ENCODE results near the gene SMARCA4. TPM values are rescaled to one million over a fixed set of nuclear protein-coding genes. Genes with fewer than 3 reads are reported as not detected.

SMARCA4 gene
- total RNA-seq, 1 donor from 2014 or later: 513 TPM

DNA sequence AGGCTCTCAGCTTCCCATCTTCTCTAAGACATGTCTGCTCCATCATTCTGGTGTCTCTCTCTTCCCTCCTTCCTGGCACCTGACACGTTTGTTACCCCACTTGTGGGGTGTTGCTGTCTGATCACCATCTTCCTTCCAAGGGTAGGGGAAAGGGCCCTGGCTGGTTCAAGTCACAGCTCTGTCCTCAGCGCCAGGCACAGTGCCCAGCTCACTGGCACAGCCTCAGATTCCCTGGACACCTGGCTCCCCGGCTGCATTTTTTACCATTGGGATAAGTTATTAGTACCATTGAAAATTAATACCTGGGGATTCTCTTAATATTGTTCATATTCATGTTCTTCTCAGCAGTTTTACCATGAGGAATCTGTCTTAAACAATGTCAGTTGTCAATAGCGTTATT, 77.7 kb downstream of the SMARCA4 start:
- H3K4me1 Mint-ChIP-seq (ENCODE audit: low read depth, unreplicated experiment): peaks cover 29% of the 10 kb centered on the region
- peaks cover 31% of the 10 kb centered on the region for H3K9me3 Mint-ChIP-seq (ENCODE audit: unreplicated experiment)
- peak overlapping the region; percentile 24 for H3K27ac Mint-ChIP-seq (ENCODE audit: unreplicated experiment)
- DNase-seq: no peak
- TF ChIP-seq, protein P1, sequence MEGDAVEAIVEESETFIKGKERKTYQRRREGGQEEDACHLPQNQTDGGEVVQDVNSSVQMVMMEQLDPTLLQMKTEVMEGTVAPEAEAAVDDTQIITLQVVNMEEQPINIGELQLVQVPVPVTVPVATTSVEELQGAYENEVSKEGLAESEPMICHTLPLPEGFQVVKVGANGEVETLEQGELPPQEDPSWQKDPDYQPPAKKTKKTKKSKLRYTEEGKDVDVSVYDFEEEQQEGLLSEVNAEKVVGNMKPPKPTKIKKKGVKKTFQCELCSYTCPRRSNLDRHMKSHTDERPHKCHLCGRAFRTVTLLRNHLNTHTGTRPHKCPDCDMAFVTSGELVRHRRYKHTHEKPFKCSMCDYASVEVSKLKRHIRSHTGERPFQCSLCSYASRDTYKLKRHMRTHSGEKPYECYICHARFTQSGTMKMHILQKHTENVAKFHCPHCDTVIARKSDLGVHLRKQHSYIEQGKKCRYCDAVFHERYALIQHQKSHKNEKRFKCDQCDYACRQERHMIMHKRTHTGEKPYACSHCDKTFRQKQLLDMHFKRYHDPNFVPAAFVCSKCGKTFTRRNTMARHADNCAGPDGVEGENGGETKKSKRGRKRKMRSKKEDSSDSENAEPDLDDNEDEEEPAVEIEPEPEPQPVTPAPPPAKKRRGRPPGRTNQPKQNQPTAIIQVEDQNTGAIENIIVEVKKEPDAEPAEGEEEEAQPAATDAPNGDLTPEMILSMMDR (IDR thresholded peaks at IDR 0.05; ENCODE audit: partially characterized antibody, unreplicated experiment): no peak
- peaks cover 17% of the 10 kb centered on the region for H3K27me3 Mint-ChIP-seq (ENCODE audit: unreplicated experiment)
- peaks cover 5% of the 10 kb centered on the region for H3K36me3 Mint-ChIP-seq (ENCODE audit: unreplicated experiment)
- peak overlapping the region; percentile 11 for H3K4me3 Mint-ChIP-seq (ENCODE audit: unreplicated experiment)

- peaks cover 18% of the 10 kb centered on the region for H3K4me1 Mint-ChIP-seq (ENCODE audit: low read depth, unreplicated experiment)
- peaks cover 12% of the 10 kb centered on the region for H3K27me3 Mint-ChIP-seq (ENCODE audit: unreplicated experiment)
- peaks cover 12% of the 10 kb centered on the region for H3K36me3 Mint-ChIP-seq (ENCODE audit: unreplicated experiment)
- DNase-seq: no peak
- H3K9me3 Mint-ChIP-seq (ENCODE audit: unreplicated experiment): peaks cover 22% of the 10 kb centered on the region
- peak overlapping the region; percentile 62 for H3K27ac Mint-ChIP-seq (ENCODE audit: unreplicated experiment)
- H3K4me3 Mint-ChIP-seq (ENCODE audit: unreplicated experiment): no peak overlapping the region
- TF ChIP-seq, protein P1 (IDR thresholded peaks at IDR 0.05; ENCODE audit: partially characterized antibody, unreplicated experiment): no peak
Observed at GRCh38 chr19:11041194-11041593, 80.4 kb downstream of the SMARCA4 start.

DNA sequence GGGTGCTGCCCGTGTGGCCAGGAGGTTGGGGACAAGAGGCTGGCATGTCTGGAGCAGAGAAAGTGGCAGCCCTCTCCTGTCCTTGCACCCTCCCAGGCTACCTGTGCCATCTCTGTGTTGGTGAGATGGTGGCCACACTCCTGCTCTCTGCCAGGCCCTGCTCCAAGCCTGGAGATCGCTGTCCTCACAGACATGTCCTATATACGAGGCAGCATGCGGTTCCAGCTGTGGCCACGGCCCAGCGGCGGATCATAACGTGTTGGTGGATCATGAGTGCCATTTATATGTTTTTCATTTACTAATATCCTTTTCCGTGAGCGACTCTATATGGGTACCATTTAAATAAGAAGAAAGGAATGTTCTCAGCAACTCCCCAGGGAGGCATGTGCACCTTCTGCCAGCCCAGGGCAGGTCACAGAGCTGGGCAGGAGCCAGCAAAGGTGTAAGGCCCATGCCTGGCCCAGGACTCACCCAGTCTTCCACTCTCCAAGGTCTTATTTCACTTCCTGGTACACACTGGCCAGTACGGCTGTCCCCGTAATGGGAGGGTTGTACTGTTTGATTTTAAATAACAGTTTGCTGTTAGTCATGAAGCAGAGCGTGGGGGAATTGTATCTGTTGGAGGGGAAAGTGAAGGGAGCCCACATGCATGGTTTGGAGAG, 81.3 kb downstream of the SMARCA4 start:
- DNase-seq: no peak
- Mint-ChIP-seq H3K4me1 (ENCODE audit: low read depth, unreplicated experiment) (peaks cover 11% of the 10 kb centered on the region), H3K9me3 (ENCODE audit: unreplicated experiment) (peaks cover 20% of the 10 kb centered on the region), H3K4me3 (ENCODE audit: unreplicated experiment) (no peak overlapping the region), H3K27ac (ENCODE audit: unreplicated experiment) (peak overlapping the region; percentile 59), H3K36me3 (ENCODE audit: unreplicated experiment) (peaks cover 12% of the 10 kb centered on the region), H3K27me3 (ENCODE audit: unreplicated experiment) (peaks cover 8% of the 10 kb centered on the region)
- TF ChIP-seq, protein P1 (IDR thresholded peaks at IDR 0.05; ENCODE audit: partially characterized antibody, unreplicated experiment): no peak

DNA sequence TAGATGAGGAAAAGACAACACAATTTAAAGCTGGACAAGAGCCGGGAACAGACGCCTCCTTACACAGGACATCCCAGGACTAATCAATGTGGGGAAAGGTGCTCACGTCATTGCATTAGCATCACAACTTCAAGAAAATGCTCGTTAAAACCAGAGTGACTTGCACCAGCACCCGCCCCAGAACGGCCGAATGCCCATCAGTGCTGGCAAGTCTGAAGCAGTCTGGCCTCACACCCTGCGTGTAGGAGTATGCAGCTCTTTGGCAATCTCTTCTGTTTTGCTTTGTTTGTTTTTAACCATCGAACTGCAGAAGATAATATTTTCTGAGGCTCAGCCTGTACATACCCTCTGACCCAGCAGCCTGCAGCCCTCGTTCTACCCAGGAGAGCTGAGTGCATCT, 83.6 kb downstream of the SMARCA4 start:
- Mint-ChIP-seq H3K4me3 (ENCODE audit: unreplicated experiment) (no peak overlapping the region), H3K27ac (ENCODE audit: unreplicated experiment) (peak overlapping the region; percentile 54), H3K27me3 (ENCODE audit: unreplicated experiment) (peaks cover 11% of the 10 kb centered on the region), H3K9me3 (ENCODE audit: unreplicated experiment) (peaks cover 17% of the 10 kb centered on the region), H3K36me3 (ENCODE audit: unreplicated experiment) (peaks cover 7% of the 10 kb centered on the region), H3K4me1 (ENCODE audit: low read depth, unreplicated experiment) (no peaks in the 10 kb centered on the region)
- DNase-seq: no peak
- TF ChIP-seq, protein P1 (IDR thresholded peaks at IDR 0.05; ENCODE audit: partially characterized antibody, unreplicated experiment): no peak

DNA sequence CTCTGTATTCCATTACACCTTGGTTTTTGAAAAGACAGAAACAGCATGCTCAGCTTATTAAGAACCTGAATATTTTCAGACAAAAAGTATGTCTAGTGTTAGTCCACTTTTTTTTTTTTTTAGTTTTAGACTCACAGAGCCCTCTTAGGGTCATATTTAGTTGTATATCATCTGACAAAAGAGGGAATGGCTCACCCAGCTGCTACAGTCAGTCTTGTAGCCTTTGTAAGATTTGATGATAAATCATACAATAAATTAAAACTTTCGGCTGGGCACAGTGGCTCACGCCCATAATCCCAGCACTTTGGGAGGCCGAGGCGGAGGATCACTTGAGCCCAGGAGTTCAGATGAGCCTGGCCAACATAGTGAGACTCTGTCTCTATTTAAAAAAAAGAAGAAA, 84.7 kb downstream of the SMARCA4 start:
- Mint-ChIP-seq H3K4me1 (ENCODE audit: low read depth, unreplicated experiment) (no peaks in the 10 kb centered on the region), H3K27ac (ENCODE audit: unreplicated experiment) (no peak overlapping the region), H3K9me3 (ENCODE audit: unreplicated experiment) (peaks cover 17% of the 10 kb centered on the region), H3K36me3 (ENCODE audit: unreplicated experiment) (peaks cover 7% of the 10 kb centered on the region), H3K4me3 (ENCODE audit: unreplicated experiment) (no peak overlapping the region), H3K27me3 (ENCODE audit: unreplicated experiment) (peaks cover 11% of the 10 kb centered on the region)
- TF ChIP-seq, protein P1 (IDR thresholded peaks at IDR 0.05; ENCODE audit: partially characterized antibody, unreplicated experiment): no peak
- DNase-seq: no peak

Data from glutamatergic neuron (in vitro differentiated cells).